OCI-LY1 (cell line): ENCODE measurements around the gene SKAP1.

ENCODE experiments used
- H2AFZ ChIP-seq: fragments of 200-600 bp; sonication (generic), shearing (Covaris generic); 2 replicates; pipeline ENCODE4 v1.6.0; 2014; ENCODE audit warnings: antibody characterized with exemption, mild to moderate bottlenecking, low read length
- H3F3A ChIP-seq: fragments of 200-600 bp; sonication (generic), shearing (Covaris generic); 2 replicates; pipeline ENCODE4 v1.6.0; 2014; ENCODE audit warnings: mild to moderate bottlenecking, antibody characterized with exemption, low read length, moderate library complexity; ENCODE audit not compliant: insufficient read depth
- H3K27ac ChIP-seq: fragments of 200-600 bp; sonication (generic); 2 replicates; pipeline ENCODE4 v1.5.1; 2014; ENCODE audit warnings: low read length, mixed run types, mild to moderate bottlenecking, low read depth; ENCODE audit not compliant: poor library complexity, severe bottlenecking
- H3K27me3 ChIP-seq: fragments of 200-600 bp; sonication (generic); 2 replicates; pipeline ENCODE4 v1.6.0; 2014; ENCODE audit warnings: antibody characterized with exemption, mild to moderate bottlenecking, low read length, moderate library complexity; ENCODE audit not compliant: insufficient read depth
- H3K36me3 ChIP-seq: fragments of 200-600 bp; sonication (generic); 2 replicates; pipeline ENCODE4 v1.6.1; 2014; ENCODE audit warnings: mild to moderate bottlenecking, antibody characterized with exemption, low read length, moderate library complexity, mixed read lengths; ENCODE audit not compliant: insufficient read depth
- H3K4me1 ChIP-seq: fragments of 200-600 bp; sonication (generic); 2 replicates; pipeline ENCODE4 v1.5.1; 2014; ENCODE audit warnings: mild to moderate bottlenecking, low read length, moderate library complexity; ENCODE audit not compliant: insufficient read depth, severe bottlenecking
- H3K4me2 ChIP-seq: fragments of 200-600 bp; sonication (generic), shearing (Covaris generic); 2 replicates; pipeline ENCODE4 v1.6.1; 2014; ENCODE audit warnings: low read length
- H3K4me3 ChIP-seq: fragments of 200-600 bp; sonication (generic); 2 replicates; pipeline ENCODE4 v1.5.1; 2014; ENCODE audit warnings: low read length, low read depth, mild to moderate bottlenecking, mixed read lengths; ENCODE audit not compliant: poor library complexity, severe bottlenecking
- H3K79me2 ChIP-seq: fragments of 200-600 bp; shearing (Covaris generic); 2 replicates; pipeline ENCODE4 v1.6.1; 2016; ENCODE audit warnings: mixed run types, low read length, mixed read lengths; ENCODE audit not compliant: insufficient read depth
- H3K9ac ChIP-seq: fragments of 200-600 bp; sonication (generic), shearing (Covaris generic); 2 replicates; pipeline ENCODE4 v1.6.1; 2014; ENCODE audit warnings: mild to moderate bottlenecking, low read length, mixed read lengths
- H3K9me2 ChIP-seq: fragments of 200-600 bp; sonication (generic), shearing (Covaris generic); 2 replicates; pipeline ENCODE4 v1.6.1; 2014; ENCODE audit warnings: low read depth, mild to moderate bottlenecking, low read length, mixed read lengths
- H3K9me3 ChIP-seq: fragments of 200-600 bp; shearing (Covaris generic); 2 replicates; pipeline ENCODE4 v1.6.1; 2014; ENCODE audit warnings: low read length, mixed read lengths
- H4K20me1 ChIP-seq: fragments of 200-600 bp; sonication (generic), shearing (Covaris generic); 2 replicates; pipeline ENCODE4 v1.6.0; 2016; ENCODE audit warnings: mild to moderate bottlenecking, low read length; ENCODE audit not compliant: insufficient read depth
- CTCF ChIP-seq: fragments of 200-600 bp; sonication (generic), shearing (Covaris generic); IDR thresholded peaks from 2 replicates; pipeline ENCODE4 v1.5.1; 2017; ENCODE audit warnings: mild to moderate bottlenecking, antibody characterized with exemption, low read length, moderate library complexity, mixed read lengths
- EZH2 ChIP-seq: fragments of 200-600 bp; sonication (generic), shearing (Covaris generic); IDR thresholded peaks from 2 replicates; pipeline ENCODE4 v1.8.0; 2017; ENCODE audit warnings: borderline replicate concordance, mixed run types, mild to moderate bottlenecking, antibody characterized with exemption, low read length, moderate library complexity, mixed read lengths

Gene SKAP1

GRCh38 chr17:48378238-48378637 is 51.8 kb downstream of the SKAP1 start:
- H3K36me3 ChIP-seq, result no peaks in the 10 kb centered on the region
- no peaks in the 10 kb centered on the region for H3K79me2 ChIP-seq
- no peak overlapping the region for H3K27ac ChIP-seq
- H3K9ac ChIP-seq, result no peak overlapping the region
- no peaks in the 10 kb centered on the region for H4K20me1 ChIP-seq
- no peaks in the 10 kb centered on the region for H3F3A ChIP-seq
- no peaks in the 10 kb centered on the region for H3K9me3 ChIP-seq
- H3K27me3 ChIP-seq, result no peaks in the 10 kb centered on the region
- no peaks in the 10 kb centered on the region for H3K9me2 ChIP-seq
- H3K4me1 ChIP-seq, result no peaks in the 10 kb centered on the region
- no peak overlapping the region for H2AFZ ChIP-seq
- H3K4me3 ChIP-seq, result no peak overlapping the region
- no peak overlapping the region for H3K4me2 ChIP-seq
- TF ChIP-seq EZH2, result no peak
- TF ChIP-seq CTCF, result no peak

- no peaks in the 10 kb centered on the region for H4K20me1 ChIP-seq
- no peaks in the 10 kb centered on the region for H3K27me3 ChIP-seq
- H3K36me3 ChIP-seq, result no peaks in the 10 kb centered on the region
- H3K4me3 ChIP-seq, result no peak overlapping the region
- no peak overlapping the region for H3K27ac ChIP-seq
- no peak overlapping the region for H3K4me2 ChIP-seq
- H3K4me1 ChIP-seq, result no peaks in the 10 kb centered on the region
- H3K9me2 ChIP-seq, result no peaks in the 10 kb centered on the region
- H3K9me3 ChIP-seq, result no peaks in the 10 kb centered on the region
- no peaks in the 10 kb centered on the region for H3F3A ChIP-seq
- no peak overlapping the region for H2AFZ ChIP-seq
- H3K79me2 ChIP-seq, result no peaks in the 10 kb centered on the region
- no peak for TF ChIP-seq EZH2
- no peak for TF ChIP-seq CTCF
- H3K9ac ChIP-seq, result no peak overlapping the region
Observed at GRCh38 chr17:48376682-48377325, 53.2 kb downstream of the SKAP1 start.

GRCh38 chr17:48375356-48375755 is 54.7 kb downstream of the SKAP1 start:
- Histone ChIP-seq H3K9me3 (no peaks in the 10 kb centered on the region), H3K79me2 (no peaks in the 10 kb centered on the region), H4K20me1 (no peaks in the 10 kb centered on the region), H3K4me3 (no peak overlapping the region), H3K27me3 (no peaks in the 10 kb centered on the region), H3K9ac (no peak overlapping the region), H3K4me2 (no peak overlapping the region), H2AFZ (no peak overlapping the region), H3K36me3 (no peaks in the 10 kb centered on the region), H3K9me2 (no peaks in the 10 kb centered on the region), H3K27ac (no peak overlapping the region), H3K4me1 (no peaks in the 10 kb centered on the region), H3F3A (no peaks in the 10 kb centered on the region)
- TF ChIP-seq CTCF (no peak), EZH2 (no peak)
